GM21737 (cell line): ENCODE results near the gene ANKRD53.

Experiments used
- ATAC-seq: cut with Tn5 transposase; IDR thresholded peaks from one replicate; pipeline ENCODE4 v1.9.1; 2021; ENCODE audit warnings: mild to moderate bottlenecking, moderate library complexity; ENCODE audit not compliant: unreplicated experiment

The ANKRD53 gene, protein sequence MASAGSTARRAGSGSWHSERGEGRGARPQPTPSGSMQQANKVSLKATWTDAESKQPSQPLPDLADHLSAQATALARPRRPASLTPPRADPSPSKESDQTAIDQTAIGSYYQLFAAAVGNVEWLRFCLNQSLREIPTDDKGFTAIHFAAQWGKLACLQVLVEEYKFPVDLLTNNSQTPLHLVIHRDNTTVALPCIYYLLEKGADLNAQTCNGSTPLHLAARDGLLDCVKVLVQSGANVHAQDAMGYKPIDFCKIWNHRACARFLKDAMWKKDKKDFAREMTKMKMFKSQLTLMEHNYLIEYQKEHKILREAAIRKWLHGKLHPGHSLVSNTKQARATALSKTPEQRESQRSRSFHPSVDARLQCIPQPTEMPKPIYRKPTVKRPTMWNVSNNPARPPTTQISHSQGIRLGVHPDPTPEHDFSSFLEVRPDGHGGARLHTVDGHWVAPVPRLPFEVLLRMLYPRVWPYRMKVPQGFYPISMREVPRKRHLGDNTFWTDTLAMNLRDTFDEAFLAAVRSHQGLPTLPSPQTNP

DNA sequence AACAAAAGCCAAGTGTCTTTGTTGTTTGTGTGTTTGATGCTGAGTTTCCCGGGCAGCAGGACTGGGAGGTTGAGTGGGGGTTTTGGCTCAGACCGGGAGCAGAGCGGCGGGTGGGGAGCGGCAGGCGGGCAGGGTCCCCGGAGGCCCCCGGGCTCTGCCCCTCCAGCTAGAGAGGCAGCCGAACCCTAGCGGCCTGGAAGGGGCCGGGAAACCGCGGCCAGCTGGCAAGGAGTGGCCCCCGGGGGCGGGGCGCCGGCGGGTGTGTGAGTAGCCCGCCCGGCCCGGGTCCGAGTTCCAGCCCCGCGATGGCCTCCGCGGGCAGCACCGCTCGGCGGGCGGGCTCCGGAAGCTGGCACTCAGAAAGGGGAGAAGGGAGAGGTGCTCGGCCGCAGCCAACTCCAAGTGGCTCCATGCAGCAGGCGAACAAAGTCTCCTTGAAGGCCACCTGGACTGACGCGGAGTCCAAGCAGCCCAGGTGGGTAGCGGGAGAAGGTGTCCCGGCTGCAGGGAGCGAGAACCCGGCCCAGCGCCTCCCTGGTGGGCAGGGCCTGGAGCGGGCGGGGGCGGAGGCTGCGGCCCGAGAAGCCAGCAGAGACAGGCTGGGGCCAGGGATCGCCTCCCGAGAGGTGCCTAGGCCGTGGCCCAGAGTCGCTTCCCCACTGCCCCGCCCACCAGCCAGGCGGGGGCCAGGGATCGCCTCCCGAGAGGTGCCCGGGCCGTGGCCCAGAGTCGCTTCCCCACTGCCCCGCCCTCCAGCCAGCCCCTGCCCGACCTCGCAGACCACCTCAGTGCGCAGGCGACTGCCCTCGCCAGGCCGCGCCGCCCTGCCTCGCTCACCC lies at the start of gene ANKRD53:
Gene ANKRD53, plus strand, starts transcription at position 290 of the 839 bp plus-strand sequence. Its CDS starts 16 bp downstream, at position 306.
- ATAC-seq: no peak

DNA sequence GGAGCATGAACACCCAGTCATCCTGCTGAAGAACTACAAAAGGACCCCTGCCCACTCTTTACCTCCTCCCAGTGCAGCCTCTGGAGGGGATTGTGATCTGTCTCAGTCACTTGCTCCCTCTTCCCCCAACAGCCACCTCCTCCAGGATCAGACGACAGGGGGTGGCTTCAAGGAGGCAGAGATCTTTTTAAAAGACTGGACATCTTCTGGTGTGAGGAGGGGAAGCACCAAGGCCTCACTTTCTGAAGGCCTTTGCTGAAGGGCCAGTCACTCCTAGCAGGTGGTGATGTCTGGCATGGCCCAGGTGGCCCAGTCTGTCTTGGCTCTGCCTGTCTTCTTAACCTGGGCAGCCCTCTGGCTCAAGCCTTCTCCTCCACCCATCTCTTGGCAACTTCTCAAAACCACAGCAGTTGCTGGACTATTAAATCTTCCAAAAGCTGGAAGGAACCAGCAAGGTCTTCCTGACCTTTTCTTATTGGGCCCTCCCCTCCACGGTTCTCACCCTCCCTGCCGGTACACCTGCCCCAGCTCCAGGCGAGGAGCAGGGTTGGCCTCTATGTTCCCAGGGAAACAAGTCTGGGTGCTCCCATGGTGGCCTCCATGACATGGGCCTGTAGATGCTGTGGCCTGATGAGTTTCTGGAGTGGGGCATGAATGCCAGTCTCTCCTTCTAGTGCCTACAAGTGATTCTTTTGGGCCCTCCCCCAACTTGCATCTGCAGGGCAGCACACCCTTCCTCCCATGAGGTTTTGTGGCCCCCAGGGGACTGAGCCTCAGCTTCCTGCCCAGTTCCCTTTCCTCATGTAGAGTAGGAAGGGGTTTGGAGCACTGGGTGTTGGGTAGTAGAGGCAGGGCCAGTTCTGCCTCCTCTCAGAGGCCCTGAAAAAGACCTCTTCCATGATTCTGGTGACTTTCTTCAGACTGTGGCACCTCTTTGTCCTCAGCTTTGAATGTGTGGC lies 47.8 kb upstream of the ANKRD53 start:
- ATAC-seq: no peak

DNA sequence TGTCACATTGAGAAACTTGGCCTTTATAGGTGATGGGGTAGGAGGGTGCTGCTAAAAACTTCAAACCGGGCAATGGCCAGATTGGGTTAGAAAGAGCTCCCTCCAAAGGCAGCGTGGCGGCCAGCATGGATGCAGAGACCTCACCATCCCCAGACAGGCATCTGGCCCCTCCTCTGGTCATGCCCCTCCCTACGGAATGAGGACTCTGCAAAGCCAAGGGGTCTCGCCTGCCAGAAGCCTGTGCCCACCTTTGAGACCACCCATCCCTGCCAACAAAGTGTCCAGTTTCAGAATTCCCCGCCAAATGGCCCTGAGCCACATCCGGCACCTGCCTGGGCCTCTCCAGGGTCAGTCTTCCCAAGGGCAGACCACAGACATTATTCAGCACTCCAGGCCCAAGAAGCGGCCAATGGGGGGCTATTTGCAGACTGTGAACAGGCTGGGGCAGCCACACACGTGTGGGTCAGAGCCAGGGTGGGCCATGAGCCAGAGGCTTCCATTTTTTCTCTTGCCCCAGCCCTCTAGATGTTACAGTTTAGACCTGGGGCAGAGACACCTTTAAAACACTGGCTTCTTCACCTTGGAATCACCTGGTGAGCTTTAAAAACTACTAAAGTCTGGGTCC lies 46.9 kb upstream of the ANKRD53 start:
- ATAC-seq: no peak

DNA sequence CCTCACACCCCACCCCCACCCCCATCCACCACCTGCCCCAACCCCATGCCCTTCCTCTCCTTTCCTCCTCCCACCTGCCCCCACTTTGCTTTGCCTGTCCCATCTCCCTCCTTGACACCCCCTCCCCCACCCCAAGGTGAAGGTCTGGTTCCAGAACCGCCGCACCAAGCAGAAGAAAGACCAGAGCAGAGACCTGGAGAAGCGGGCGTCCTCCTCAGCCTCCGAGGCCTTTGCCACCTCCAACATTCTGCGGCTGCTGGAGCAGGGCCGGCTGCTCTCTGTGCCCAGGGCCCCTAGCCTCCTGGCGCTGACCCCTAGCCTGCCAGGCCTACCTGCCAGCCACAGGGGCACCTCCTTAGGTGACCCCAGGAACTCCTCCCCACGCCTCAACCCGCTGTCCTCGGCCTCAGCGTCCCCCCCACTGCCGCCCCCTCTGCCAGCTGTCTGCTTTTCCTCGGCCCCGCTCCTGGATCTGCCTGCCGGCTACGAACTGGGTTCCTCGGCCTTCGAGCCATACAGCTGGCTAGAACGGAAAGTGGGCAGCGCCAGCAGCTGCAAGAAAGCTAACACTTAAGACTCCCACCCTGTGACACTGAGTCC lies 45.7 kb upstream of the ANKRD53 start:
- ATAC-seq: no peak

DNA sequence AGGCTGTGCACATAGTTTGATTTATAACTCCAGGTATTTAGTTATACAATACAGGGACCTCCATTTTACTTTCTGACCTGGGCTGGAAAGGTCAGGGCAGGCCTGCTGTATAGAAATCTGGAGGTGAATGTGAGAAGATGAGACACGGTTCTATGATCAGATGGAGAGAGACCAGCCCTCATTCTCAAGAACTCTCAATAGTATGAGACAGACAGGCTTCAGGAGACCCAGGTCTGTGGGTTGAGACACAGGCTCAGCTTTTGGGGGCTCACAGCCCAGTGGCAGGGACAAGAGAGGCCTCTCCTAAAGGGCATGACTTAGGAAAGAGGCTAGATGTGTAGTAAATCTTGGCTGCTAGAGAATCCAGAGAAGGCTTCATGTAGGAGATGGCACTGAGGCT lies 43.4 kb upstream of the ANKRD53 start:
- no peak for ATAC-seq

DNA sequence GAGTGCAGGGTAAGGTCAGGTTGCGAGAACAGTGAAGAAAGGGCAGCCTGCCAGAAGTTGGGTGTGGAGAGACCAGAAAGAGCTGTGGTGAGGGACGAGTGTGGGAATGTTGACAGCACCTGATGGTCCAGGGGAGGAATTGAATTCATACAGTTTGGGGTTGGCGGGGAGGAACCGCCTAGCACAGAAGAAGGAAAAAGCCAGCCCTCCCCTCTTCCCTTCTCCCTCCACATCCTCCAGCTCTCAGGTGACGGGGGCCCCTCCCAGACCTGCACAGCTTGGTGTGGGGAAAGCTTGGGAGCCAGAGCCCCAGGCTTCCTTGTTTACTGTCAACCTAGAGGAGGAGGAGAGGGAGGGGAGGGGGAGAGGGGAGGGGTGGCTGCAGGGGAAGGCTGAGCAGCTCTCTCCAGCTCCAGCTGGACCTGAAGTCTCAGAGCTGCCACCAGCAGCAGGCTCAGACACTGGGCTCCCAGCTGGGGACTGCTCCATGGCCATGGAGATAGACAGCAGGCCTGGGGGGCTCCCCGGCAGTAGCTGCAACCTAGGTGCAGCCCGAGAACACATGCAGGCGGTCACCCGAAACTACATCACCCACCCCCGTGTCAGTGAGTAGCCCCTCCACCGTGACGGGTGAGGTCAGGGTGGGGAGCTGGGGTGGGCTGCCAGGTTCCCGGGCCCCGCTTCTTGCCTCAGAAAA lies 42.8 kb upstream of the ANKRD53 start, which contains the start of gene ATP6V1B1:
Gene ATP6V1B1, plus strand, starts transcription at position 433 of the 697 bp plus-strand sequence. Its CDS starts 55 bp downstream, at position 488.
- no peak for ATAC-seq

DNA sequence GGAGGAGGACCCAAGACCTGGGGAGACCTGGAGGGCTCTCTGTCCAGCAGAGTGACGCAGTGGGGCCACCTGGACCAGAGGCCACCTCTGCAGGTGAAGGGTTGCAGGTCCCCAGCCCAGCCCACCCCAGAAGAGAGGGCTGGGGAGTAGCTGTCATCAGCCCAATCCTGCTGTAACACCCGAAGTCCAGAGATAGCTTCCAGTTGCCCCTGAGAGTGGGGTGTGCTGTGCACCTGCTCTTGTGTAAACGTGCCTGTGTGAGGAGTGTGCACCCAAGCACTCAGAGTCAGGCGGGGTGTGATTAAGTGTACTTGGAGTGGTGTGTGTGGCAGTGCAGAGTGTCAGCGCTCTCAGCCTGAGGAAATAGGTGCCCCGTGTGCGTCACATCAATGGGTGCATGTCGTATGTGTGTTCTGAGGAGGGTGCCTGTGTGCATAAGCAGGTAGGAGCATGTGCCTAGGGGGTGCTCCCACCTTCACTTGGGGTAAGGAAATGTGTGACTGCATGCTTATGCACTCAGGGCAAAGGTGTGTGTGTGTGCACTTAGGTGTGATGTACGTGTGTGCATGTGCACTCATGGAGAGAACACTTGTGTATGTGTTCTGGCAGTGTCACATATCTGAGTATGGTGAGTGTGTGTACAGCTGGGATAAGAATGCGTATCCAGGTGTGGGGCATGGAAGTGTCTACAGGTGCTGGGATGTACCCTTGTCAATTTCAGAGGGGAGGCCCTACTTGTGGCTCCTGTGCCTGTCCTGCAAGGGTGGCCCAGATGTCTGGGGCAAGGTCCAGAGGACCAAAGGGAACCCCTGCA lies 42.1 kb upstream of the ANKRD53 start:
- ATAC-seq: no peak

DNA sequence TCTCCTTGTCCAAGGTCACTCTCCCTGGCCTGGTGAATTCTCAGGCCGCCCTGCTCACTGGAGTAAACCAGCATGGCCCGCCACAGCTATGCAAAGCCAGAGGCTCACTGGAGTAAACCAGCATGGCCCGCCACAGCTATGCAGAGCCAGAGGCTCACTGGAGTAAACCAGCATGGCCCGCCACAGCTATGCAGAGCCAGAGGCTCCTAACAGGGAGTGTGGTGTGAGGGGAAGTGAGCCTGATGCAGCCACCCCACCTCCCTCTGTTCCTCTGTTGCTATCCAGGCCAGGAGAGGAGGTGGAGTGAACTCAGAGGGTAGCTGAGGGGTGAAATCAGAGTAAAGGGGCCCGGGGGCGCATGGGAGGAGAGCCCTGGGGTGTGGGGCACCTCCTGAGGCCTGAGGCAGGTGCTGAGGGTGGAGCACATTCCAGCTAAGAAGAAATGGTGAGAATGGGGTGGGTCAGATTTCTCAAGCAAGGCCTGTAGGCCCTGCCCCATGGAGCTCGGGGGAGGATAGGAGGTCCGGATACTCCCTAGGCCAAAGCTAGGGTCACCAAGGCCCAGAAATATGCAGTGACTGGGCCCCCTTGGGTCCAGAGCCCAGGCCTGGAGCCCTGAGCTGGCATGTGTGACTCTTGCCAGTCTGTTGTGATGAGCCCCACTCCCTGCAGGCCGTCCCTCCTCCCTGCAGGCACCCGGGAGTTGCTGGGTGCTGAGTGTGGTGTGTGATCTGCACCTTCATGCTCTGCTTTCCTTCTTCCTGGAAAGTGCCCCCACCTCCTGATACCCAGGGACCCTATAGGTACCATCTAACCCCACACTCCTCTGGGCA lies 41.2 kb upstream of the ANKRD53 start:
- no peak for ATAC-seq

DNA sequence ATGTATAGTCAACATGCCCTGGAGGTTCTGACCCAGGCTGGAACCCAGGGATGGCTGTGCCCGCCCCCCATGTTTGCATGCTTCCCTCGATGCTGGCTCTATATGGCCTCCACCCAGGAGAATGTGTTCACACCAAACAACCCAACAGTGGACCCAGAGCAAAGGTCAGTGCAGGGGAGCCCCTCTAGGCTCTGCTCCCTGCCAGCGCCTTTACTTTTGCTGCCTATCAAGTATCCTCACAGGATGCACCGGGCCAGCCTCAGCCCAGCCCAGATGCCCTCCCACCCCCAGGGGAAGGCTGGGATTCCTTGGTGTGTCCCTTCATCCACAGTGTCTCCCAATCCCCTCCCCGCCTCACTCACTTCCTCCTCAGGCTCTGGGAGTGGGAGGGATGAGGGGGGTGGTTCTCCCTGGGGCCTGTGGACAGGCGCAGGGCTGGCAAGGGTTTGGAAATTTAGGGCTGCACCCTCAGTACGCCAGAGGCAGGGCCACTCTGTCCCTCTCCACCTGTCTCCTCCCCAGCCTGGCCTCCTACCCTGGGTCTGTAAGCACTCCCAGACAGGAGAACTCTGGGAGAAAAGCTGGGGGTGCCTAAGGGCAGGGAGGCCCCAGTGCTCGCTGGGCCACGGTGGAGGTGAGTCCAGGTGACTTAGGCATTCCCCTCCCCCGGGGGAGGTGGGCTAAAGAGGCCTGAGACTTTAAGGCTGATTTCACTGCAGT lies 40.4 kb upstream of the ANKRD53 start:
- no peak for ATAC-seq

DNA sequence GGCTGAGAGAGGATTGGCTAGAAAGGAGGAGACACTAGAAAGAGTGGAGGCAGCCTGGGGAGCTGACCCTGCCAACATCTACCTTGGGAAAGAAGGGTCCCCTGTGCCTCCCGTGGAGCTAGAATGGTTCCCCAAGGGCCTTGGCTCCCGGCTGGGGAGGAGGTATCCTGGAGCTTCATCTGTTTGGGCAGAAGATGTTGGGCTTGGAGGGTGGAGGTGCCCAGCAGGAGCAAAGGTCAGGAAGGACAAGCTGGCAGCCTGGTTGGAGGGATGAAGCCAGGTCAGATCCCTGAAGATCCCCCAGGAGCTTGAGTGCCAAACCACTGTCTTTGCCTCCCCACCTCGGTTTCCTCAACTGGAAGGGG lies 39.9 kb upstream of the ANKRD53 start:
- ATAC-seq: no peak

DNA sequence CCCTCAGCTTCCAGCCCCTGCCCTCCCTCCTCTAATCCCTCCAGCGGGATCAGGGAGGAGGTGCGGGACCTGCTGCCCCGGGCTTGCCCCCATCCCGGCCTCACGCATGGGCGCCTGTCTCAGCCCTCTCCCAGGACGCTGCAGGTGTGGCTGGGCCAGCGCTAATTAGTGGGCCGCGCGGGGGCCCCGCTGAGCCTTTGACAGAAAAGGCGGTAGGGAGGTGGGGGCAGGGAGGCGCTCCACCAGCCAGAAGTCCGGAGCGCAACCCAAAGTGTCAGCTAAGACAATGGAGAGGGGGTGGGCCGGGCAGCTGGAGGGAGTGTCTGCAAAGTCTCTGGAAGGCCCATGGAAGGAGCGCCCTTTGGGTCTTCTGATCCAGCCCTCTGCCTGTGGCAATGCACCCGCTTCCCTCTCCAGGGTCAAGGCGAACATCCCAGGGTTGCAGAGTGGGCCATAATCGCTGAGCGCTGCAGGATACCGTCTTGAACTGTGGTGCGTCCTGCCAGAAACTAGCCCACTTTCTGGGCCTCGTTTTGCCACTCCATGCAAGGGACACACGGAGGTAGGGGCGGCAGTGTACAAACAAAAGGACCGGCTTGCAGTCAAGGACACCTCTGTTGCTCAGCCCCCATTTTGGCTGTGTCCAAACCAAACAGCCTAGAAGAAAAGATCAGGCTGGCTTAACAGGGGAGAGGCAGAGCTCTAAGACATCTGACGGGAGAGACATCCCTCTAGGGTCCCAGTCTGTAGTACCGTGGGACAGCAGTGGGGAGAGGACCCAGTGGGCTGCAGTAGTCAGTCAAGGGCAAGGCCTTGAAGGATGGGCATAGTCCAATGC lies 39.2 kb upstream of the ANKRD53 start:
- ATAC-seq: no peak

DNA sequence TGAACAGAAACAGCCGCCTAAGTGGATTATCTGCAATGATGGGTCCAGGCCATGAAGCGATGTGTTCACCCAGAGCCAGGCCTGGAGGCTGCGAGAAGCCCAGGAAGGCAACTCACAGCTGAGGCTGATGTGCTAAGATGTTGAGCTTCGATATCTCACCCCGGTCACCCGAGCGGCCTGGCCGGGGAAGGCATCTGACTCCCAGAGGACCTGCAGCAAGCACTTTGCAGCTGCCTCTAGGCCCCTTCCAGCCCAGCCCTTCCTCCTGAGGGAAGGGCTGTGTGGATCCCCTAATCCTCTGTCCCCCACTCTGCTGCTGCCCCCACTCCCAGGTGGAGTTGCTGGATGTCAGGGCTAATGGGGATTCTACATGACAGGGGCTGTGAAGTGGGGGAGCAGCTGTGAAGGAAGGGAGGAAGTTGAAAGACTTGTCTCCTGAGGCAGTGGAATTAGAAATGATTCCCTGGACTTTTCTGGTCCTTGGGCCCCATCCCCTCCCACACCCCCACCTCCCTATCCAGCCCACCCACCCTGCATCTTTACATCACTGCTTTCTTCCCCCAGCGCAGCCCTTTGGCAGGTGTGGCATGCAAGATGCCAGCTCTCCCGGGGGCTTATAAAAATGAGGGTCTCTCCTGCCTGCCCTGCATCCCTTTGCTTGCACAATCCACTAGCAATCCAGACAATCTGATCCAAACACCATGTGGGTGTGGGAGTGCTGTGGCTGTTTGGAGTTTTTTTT lies 38.4 kb upstream of the ANKRD53 start:
- ATAC-seq: no peak

DNA sequence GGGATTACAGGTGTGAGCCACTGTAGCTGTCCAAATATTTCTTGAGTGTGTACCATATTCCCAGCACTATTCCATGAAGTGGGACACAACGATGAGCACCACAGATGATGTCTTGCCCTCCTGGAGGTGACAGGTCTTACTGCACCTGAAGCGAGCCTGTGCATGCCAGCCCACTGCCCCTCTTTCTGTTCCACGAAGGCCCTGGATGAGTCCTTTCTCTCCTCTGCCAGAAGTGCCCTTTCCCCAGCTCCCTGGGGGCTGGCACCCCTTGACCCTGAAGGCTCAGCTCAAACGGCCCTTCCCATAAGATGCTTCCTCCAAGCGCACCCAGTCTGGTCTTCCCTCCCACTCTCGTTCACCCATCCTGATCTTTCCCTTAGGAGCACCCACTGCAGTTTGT lies 37.2 kb upstream of the ANKRD53 start:
- ATAC-seq: no peak

DNA sequence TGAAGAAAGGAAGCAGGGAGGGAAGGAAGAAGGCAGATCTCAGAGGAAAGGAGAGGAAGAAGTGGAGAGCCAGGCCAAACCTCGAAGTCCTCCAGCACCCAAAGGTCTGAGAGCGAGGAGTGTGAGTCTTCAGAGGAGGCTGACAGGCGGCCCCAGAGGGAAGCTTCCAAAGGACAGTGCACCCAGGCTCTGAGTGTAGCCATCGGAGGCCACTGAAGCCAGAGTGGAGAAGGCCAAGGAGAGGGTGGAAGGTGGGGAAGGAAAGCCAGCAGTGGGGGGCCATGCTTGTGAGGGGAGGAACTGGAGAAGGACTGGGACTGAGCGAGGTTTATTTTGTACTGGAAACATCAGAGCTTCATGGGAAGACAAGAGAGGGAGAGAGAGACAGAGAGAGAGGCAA lies 36.7 kb upstream of the ANKRD53 start:
- ATAC-seq: no peak
